Activated CD4-positive, alpha-beta T cell treated with anti-CD3 and anti-CD28 coated beads, Interleukin-2, amount 50 U/mL, for 4 hours (primary cell): Measurements from ENCODE around the gene HRK.

Source experiments
- DNase-seq, 2 experiments: peaks; one replicate each; pipeline ENCODE4 v3.0.0-alpha.2; 2020

The HRK gene

GRCh38 chr12:116881325-116881876, at the start of gene HRK:
TSS of gene HRK (minus strand) at chr12:116881441. CDS start at chr12:116881307, 134 bp downstream.
- DNase-seq, result no peak

GRCh38 chr12:116929885-116930284, 48.6 kb upstream of the HRK start:
- no peak for DNase-seq

GRCh38 chr12:116928504-116928903, 47.3 kb upstream of the HRK start:
- DNase-seq, result no peak

- no peak for DNase-seq
Observed at GRCh38 chr12:116927244-116927940, 46.2 kb upstream of the HRK start.

GRCh38 chr12:116926283-116927243, 45.3 kb upstream of the HRK start:
- no peak for DNase-seq

GRCh38 chr12:116924558-116925453, 43.6 kb upstream of the HRK start:
- peak in 1 of 2 experiments; percentile 13 for DNase-seq

GRCh38 chr12:116922194-116922897, 41.1 kb upstream of the HRK start:
- DNase-seq, result no peak

- no peak for DNase-seq
Observed at GRCh38 chr12:116920939-116921338, 39.7 kb upstream of the HRK start.

GRCh38 chr12:116919706-116920485, 38.7 kb upstream of the HRK start:
- no peak for DNase-seq

GRCh38 chr12:116919247-116919661, 38.0 kb upstream of the HRK start:
- DNase-seq, result no peak

GRCh38 chr12:116918464-116918863, 37.2 kb upstream of the HRK start:
- no peak for DNase-seq

- DNase-seq, result peak; percentile 29 to 33
Observed at GRCh38 chr12:116916714-116917114, 35.5 kb upstream of the HRK start.

- DNase-seq, result no peak
Observed at GRCh38 chr12:116916122-116916521, 34.9 kb upstream of the HRK start.

GRCh38 chr12:116915326-116915725, 34.1 kb upstream of the HRK start:
- no peak for DNase-seq

- DNase-seq, result peak; percentile 36 to 44
Observed at GRCh38 chr12:116910645-116911451, 29.6 kb upstream of the HRK start, which contains the start of gene FBXW8. TSS of gene FBXW8 (plus strand) at chr12:116910950. CDS start at chr12:116911038, 88 bp downstream.

GRCh38 chr12:116910280-116910644, 29.0 kb upstream of the HRK start:
- no peak for DNase-seq

GRCh38 chr12:116906285-116906684, 25.0 kb upstream of the HRK start:
- no peak for DNase-seq

- no peak for DNase-seq
Observed at GRCh38 chr12:116903818-116904217, 22.6 kb upstream of the HRK start.

GRCh38 chr12:116901612-116902011, 20.4 kb upstream of the HRK start:
- no peak for DNase-seq

GRCh38 chr12:116898669-116899068, 17.4 kb upstream of the HRK start:
- no peak for DNase-seq
